ENCODE measurements around the gene PGAP6.

DNA sequence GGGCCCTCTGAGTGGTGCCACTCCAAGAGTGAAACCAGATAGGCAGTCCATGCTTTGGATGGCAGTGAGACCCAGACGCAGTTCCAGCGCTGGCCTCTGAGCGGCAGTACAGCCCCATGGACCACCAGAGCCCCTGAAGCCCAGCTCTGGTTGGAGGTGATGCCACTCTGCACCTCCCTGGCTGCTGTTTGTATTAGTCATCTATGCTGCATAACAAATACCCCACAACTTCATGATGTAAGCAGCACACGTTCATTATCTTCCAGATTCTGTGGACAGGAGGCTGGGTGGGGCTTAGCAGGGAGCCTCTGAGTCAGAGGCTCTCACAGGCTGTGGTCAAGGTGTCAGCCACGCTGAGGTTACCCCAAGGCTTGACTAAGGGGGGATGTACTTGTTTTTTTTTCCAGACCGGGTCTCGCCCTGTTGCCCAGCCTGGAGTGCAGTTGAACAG, 10.1 kb upstream of the PGAP6 start:
- no peak for TF ChIP-seq ZNF274 (IDR thresholded peaks at IDR 0.05; ENCODE audit: low read depth, low read length)
- TF ChIP-seq SUZ12 (IDR thresholded peaks at IDR 0.05; ENCODE audit: extremely low read depth, insufficient read depth, insufficient read length) = no peak
- TF ChIP-seq YY1 (IDR thresholded peaks at IDR 0.05; ENCODE audit: insufficient read depth, insufficient read length) = no peak
